Endothelial cell of umbilical vein (primary cell): ENCODE measurements around the gene EIF2B5. TPM values are rescaled to one million over a fixed set of nuclear protein-coding genes. Genes with fewer than 3 reads are reported as not detected.

Experiments
- BruUV-seq: library from RNA; stranded (reverse); fragments of 400-500 nt; replicated peaks from 2 replicates; lab custom pipeline; 2021; lab: Mats Ljungman, UMichigan
- CTCF ChIA-PET: fragments of 300-600, 350-600 bp; sonication (Branson Sonifier 250); formaldehyde crosslinking; loops from one replicate; lab custom pipeline; 2021; ENCODE audit warnings: antibody characterized with exemption, inconsistent platforms; lab: Charles Lee
- POLR2A ChIA-PET: fragments of 300-600, 350-600 bp; sonication (Branson Sonifier 250); formaldehyde crosslinking; loops from one replicate; lab custom pipeline; 2021; ENCODE audit warnings: antibody characterized with exemption, inconsistent platforms; lab: Charles Lee
- DNase-seq: peaks from one replicate; pipeline ENCODE4 v3.0.0-alpha.2; 2011; ENCODE audit warnings: low read depth, low spot score
- FAIRE-seq: peaks from 2 replicates; lab custom pipeline; 2011; peaks lifted over from hg19 to GRCh38; lab: Jason Lieb, UNC
- H2AFZ ChIP-seq: 2 replicates; pipeline ENCODE4 v1.6.0; 2012; ENCODE audit warnings: low read depth, low read length, control low read depth, inconsistent platforms
- H3K27ac ChIP-seq: 2 replicates; pipeline ENCODE4 v1.5.1; 2011; ENCODE audit warnings: low read depth, mild to moderate bottlenecking, control low read depth, low read length, moderate library complexity; ENCODE audit not compliant: insufficient read depth
- H3K27me3 ChIP-seq, 2 experiments: 2 replicates each; pipeline versions ENCODE4 v1.6.0 to v1.6.1; 2011; ENCODE audit warnings: low read length in 2 of 2, mixed read lengths in 1 of 2; ENCODE audit not compliant: control insufficient read depth in 2 of 2, insufficient read depth in 2 of 2
- H3K36me3 ChIP-seq, 2 experiments: 2 replicates in 1 of 2; 3 replicates in 1 of 2; pipeline ENCODE4 v1.5.1; 2011; ENCODE audit warnings: low read length in 2 of 2, mild to moderate bottlenecking in 1 of 2, moderate library complexity in 1 of 2; ENCODE audit not compliant: control insufficient read depth in 2 of 2, insufficient read depth in 2 of 2; ENCODE audit errors: extremely low read depth in 1 of 2
- H3K4me1 ChIP-seq: 3 replicates; pipeline ENCODE4 v1.5.1; 2011; ENCODE audit warnings: mild to moderate bottlenecking, low read length; ENCODE audit not compliant: control insufficient read depth, insufficient read depth; ENCODE audit errors: extremely low read depth
- H3K4me2 ChIP-seq: 2 replicates; pipeline ENCODE4 v1.6.1; 2011; ENCODE audit warnings: low read length, control low read depth, mixed read lengths; ENCODE audit not compliant: insufficient read depth
- H3K4me3 ChIP-seq, 3 experiments: fragments of 200-600 bp in 1 of 3; sonication (generic), shearing (Covaris generic) in 1 of 3; replicated peaks in 1 of 3; 2 replicates each; pipeline ENCODE4 v1.5.1; 2011 to 2016; ENCODE audit warnings: control low read depth in 3 of 3, low read length in 3 of 3, mild to moderate bottlenecking in 2 of 3, inconsistent platforms in 1 of 3, low read depth in 1 of 3, moderate library complexity in 1 of 3; ENCODE audit not compliant: insufficient read depth in 1 of 3
- H3K79me2 ChIP-seq: 2 replicates; pipeline ENCODE4 v1.6.0; 2012; ENCODE audit warnings: low read length, inconsistent platforms; ENCODE audit not compliant: control insufficient read depth, insufficient read depth
- H3K9ac ChIP-seq: replicated peaks from 2 replicates; pipeline ENCODE3; 2011; ENCODE audit warnings: low read length, control low read depth; ENCODE audit not compliant: insufficient read depth; ENCODE audit errors: extremely low read depth
- H3K9me1 ChIP-seq: replicated peaks from 3 replicates; pipeline ENCODE4 v1.6.0; 2011; ENCODE audit warnings: mild to moderate bottlenecking, low read length; ENCODE audit not compliant: control insufficient read depth, insufficient read depth; ENCODE audit errors: extremely low read depth
- H3K9me3 ChIP-seq: replicated peaks from 2 replicates; pipeline ENCODE4 v1.5.1; 2012; ENCODE audit warnings: low read length, inconsistent platforms; ENCODE audit not compliant: control insufficient read depth, insufficient read depth
- H4K20me1 ChIP-seq: replicated peaks from 2 replicates; pipeline ENCODE3; 2011; ENCODE audit warnings: mild to moderate bottlenecking, low read length; ENCODE audit not compliant: control insufficient read depth, insufficient read depth; ENCODE audit errors: extremely low read depth
- EZH2 ChIP-seq: IDR thresholded peaks from 2 replicates; pipeline ENCODE4 v1.6.1; 2012; ENCODE audit warnings: borderline replicate concordance, low read depth, mild to moderate bottlenecking, moderate library complexity, low read length, inconsistent platforms; ENCODE audit not compliant: severe bottlenecking
- FOS ChIP-seq: IDR thresholded peaks from 2 replicates; pipeline ENCODE4 v1.6.1; 2011; ENCODE audit warnings: mild to moderate bottlenecking, low read length, moderate library complexity, borderline replicate concordance; ENCODE audit not compliant: insufficient read depth
- GATA2 ChIP-seq: IDR thresholded peaks from 2 replicates; pipeline ENCODE4 v1.7.0; 2011; ENCODE audit warnings: low read depth, mild to moderate bottlenecking, moderate library complexity, mixed read lengths, low read length; ENCODE audit not compliant: insufficient read length, insufficient read depth
- JUN ChIP-seq: IDR thresholded peaks from 2 replicates; pipeline ENCODE4 v1.6.1; 2011; ENCODE audit warnings: borderline replicate concordance, low read depth; ENCODE audit not compliant: insufficient read length, insufficient read depth
- MYC ChIP-seq: IDR thresholded peaks from one replicate; pipeline ENCODE4 v1.6.1; 2011; ENCODE audit warnings: mild to moderate bottlenecking, low read depth, low read length
- POLR2A ChIP-seq: IDR thresholded peaks from 2 replicates; pipeline ENCODE4 v1.6.1; 2012; ENCODE audit warnings: low read depth, mild to moderate bottlenecking, control low read depth, low read length
- POLR2AphosphoS5 ChIP-seq: IDR thresholded peaks from 2 replicates; pipeline ENCODE4 v1.6.1; 2012; ENCODE audit warnings: low read depth, mild to moderate bottlenecking, control low read depth, low read length, moderate library complexity; ENCODE audit not compliant: insufficient read depth
- dilution Hi-C: fragments of 300-500 bp; cut with MboI; formaldehyde crosslinking; loops from one replicate; pipeline ENCODE4 v1.15.0; 2019; ENCODE audit warnings: low sequenced_read_pairs; ENCODE audit not compliant: extremely low pct_ligation_motif_present
- intact Hi-C: fragments of 100-400 bp; cut with micrococcal nuclease; formaldehyde crosslinking; loops from one replicate; pipeline ENCODE4 v1.10.0; 2022
- polyA plus RNA-seq, 4 experiments: library from polyadenylated mRNA; depleted of rRNA in 3 of 4; stranded (reverse) in 3 of 4; unstranded in 1 of 4; fragments of >200 nt; gene quantifications; 2 replicates each; pipeline versions ENCODE4 v1.2.1 to v1.2.3, GENCODE V29; 2011 to 2012; ENCODE audit warnings: missing spikeins in 1 of 4
- total RNA-seq: library from RNA; stranded (reverse); gene quantifications from 2 replicates; pipeline ENCODE4 v1.2.3, GENCODE V29; 2021
- TF ChIP-seq, protein P1 (sequence below), 2 donors: IDR thresholded peaks; 1 replicate in 1 of 2; 2 replicates in 1 of 2; pipeline ENCODE4 v1.5.1; 2011; ENCODE audit warnings: low read length in 2 of 2, mild to moderate bottlenecking in 2 of 2, moderate library complexity in 2 of 2, control low read depth in 1 of 2, inconsistent platforms in 1 of 2, low read depth in 1 of 2; ENCODE audit not compliant: insufficient read depth in 1 of 2; ENCODE audit errors: extremely low read depth in 1 of 2
- TF ChIP-seq, protein P2 (sequence below): IDR thresholded peaks from 2 replicates; pipeline ENCODE4 v1.6.1; 2011; ENCODE audit not compliant: insufficient read depth, insufficient read length

The EIF2B5 gene
- total and polyA plus RNA-seq, 2 donors (not counting 3 experiments of a cell fraction or from before 2014, with no cell fraction given) = 42.7 to 44.7 TPM

DNA sequence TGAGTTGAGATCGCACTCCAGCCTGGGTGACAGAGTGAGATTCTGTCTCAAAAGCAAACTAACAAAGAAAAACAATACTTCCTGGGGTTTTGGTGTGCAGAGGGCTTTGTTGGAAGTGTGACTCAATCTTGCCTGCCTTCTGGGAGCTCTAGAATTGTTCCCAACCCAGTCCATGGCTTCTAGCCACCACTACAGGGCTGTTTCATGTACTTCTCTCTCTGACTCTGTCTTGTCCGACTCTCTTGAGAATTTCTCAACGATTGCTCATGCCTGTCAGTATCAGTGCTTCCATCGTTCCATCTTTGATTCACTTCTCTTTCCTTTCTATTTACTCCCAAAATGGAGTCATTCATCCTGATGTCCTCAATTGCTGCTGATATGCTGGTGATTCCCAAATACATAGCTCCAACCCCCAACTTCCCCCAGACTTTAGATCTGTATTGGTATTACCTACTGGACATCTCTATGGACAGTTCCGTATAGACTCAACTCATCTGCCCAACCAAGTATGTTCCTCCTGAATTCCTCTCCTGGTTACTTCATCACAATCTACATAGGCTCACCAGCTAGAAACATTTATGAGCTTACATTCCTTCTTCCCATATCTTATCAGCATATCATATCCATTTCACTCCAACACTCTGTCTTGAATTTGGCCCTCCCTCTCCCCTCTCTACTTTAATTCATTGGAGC, 37.7 kb downstream of the EIF2B5 start:
- ChIA-PET POLR2A (interaction anchor here (1.5 to 1.7 kb wide), 2 partner anchors 13 to 16 kb away, joined by 3 to 5 read pairs; partner anchors contain the start of gene ABCF3), CTCF (interaction anchor here (1.1 to 2.1 kb wide), 3 partner anchors 11 to 54 kb away, joined by 3 to 11 read pairs (median 4); no protein-coding TSS in a partner anchor)
- no peak for FAIRE-seq
- Histone ChIP-seq H3K4me2 (no peak overlapping the region), H3K36me3 (peaks cover 4 to 33% of the 10 kb centered on the region in 2 experiments), H3K9me3 (no peaks in the 10 kb centered on the region), H3K4me3 (no peak overlapping the region), H3K9ac (no peak overlapping the region), H3K27me3 (no peaks in the 10 kb centered on the region), H3K9me1 (no peaks in the 10 kb centered on the region), H3K79me2 (peaks cover 26% of the 10 kb centered on the region), H3K27ac (no peak overlapping the region), H3K4me1 (peaks cover 19% of the 10 kb centered on the region), H4K20me1 (no peaks in the 10 kb centered on the region), H2AFZ (no peak overlapping the region)
- no TSS peak for BruUV-seq
- TF ChIP-seq MYC = no peak
- TF ChIP-seq, protein P1, sequence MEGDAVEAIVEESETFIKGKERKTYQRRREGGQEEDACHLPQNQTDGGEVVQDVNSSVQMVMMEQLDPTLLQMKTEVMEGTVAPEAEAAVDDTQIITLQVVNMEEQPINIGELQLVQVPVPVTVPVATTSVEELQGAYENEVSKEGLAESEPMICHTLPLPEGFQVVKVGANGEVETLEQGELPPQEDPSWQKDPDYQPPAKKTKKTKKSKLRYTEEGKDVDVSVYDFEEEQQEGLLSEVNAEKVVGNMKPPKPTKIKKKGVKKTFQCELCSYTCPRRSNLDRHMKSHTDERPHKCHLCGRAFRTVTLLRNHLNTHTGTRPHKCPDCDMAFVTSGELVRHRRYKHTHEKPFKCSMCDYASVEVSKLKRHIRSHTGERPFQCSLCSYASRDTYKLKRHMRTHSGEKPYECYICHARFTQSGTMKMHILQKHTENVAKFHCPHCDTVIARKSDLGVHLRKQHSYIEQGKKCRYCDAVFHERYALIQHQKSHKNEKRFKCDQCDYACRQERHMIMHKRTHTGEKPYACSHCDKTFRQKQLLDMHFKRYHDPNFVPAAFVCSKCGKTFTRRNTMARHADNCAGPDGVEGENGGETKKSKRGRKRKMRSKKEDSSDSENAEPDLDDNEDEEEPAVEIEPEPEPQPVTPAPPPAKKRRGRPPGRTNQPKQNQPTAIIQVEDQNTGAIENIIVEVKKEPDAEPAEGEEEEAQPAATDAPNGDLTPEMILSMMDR (IDR thresholded peaks at IDR 0.05; ENCODE audit: extremely low read depth in 1 of 2, insufficient read depth in 1 of 2, low read depth in 1 of 2, low read length in 2 of 2) = no peak
- peak; percentile 14 for DNase-seq
- intact Hi-C loops = no loop called here
- dilution Hi-C loops = no loop called here

DNA sequence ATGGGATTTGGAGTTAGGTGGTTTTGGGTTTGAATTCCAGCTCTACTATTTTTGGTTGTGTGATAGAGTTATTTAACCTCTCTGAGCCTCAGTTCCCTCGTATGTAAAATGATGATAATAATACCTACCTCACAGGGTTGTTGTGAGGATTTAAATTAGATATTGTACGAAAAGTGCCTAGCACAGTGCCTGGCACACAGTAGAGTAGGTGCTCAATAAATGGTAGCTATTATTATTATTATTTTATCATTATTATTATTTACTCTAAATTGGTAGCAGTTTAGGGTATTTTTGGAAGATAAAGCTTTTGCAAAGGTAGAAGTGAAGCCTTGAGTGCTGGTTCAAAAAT, 38.2 kb downstream of the EIF2B5 start:
- DNase-seq (no peak), FAIRE-seq (no peak)
- BruUV-seq = no TSS peak
- no peaks in the 10 kb centered on the region for H3K27me3 ChIP-seq
- dilution Hi-C loops (no loop called here), intact Hi-C loops (no loop called here)
- POLR2A ChIA-PET = interaction anchor here (1.5 to 1.7 kb wide), 2 partner anchors 12 to 17 kb away, joined by 3 to 5 read pairs; partner anchors contain the start of gene ABCF3
- H3K9me1 ChIP-seq = no peaks in the 10 kb centered on the region
- no peak overlapping the region for H3K9ac ChIP-seq
- peaks cover 19% of the 10 kb centered on the region for H3K4me1 ChIP-seq
- no peak overlapping the region for H2AFZ ChIP-seq
- H3K79me2 ChIP-seq = peaks cover 32% of the 10 kb centered on the region
- CTCF ChIA-PET = interaction anchor here (1.0 to 2.1 kb wide), 5 partner anchors 8 to 77 kb away, joined by 3 to 11 read pairs (median 4); partner anchors contain the start of gene EEF1AKMT4
- no peak overlapping the region for H3K4me3 ChIP-seq
- H4K20me1 ChIP-seq = no peaks in the 10 kb centered on the region
- H3K36me3 ChIP-seq = peaks cover 8 to 33% of the 10 kb centered on the region in 2 experiments
- H3K4me2 ChIP-seq = no peak overlapping the region
- TF ChIP-seq MYC = no peak
- no peak for TF ChIP-seq POLR2AphosphoS5
- no peak for TF ChIP-seq GATA2
- no peak for TF ChIP-seq EZH2
- no peak for TF ChIP-seq FOS
- TF ChIP-seq, protein P1 (IDR thresholded peaks at IDR 0.05; ENCODE audit: extremely low read depth in 1 of 2, insufficient read depth in 1 of 2, low read depth in 1 of 2, low read length in 2 of 2) = no peak
- TF ChIP-seq, protein P2, sequence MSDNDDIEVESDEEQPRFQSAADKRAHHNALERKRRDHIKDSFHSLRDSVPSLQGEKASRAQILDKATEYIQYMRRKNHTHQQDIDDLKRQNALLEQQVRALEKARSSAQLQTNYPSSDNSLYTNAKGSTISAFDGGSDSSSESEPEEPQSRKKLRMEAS = no peak
- TF ChIP-seq JUN = no peak
- TF ChIP-seq POLR2A = no peak
- no peaks in the 10 kb centered on the region for H3K9me3 ChIP-seq
- H3K27ac ChIP-seq = no peak overlapping the region
